Measurements from ENCODE around the gene TEKT4. TPM values are rescaled to one million over a fixed set of nuclear protein-coding genes. Genes with fewer than 3 reads are reported as not detected.
"Not testable (repeated sequence)": the region's sequence is repeated elsewhere in the genome, so short reads cannot be mapped to it uniquely, and the experiment has no call there.

Gene TEKT4
- total RNA-seq (2014; rRNA removed; shearing (Covaris generic)): not detected in 2 replicates

- no peak for DNase-seq
- Histone ChIP-seq H3K27me3 (no peaks in the 10 kb centered on the region), H3K27ac (no peak within 1 kb of the TSS), H3K4me1 (no peaks in the 10 kb centered on the region), H3K36me3 (no peaks in the 10 kb centered on the region), H3K9me3 (replicated peaks) (no peaks in the 10 kb centered on the region), H3K4me3 (no peak within 1 kb of the TSS)
Measured at GRCh38 chr2:94871226-94872087, at the start of gene TEKT4. TSS of gene TEKT4 (plus strand) at chr2:94871430. CDS start at chr2:94871580, 150 bp downstream.

GRCh38 chr2:94839224-94839623 lies 32.0 kb upstream of the TEKT4 start:
- not testable (repeated sequence) for H3K4me3 ChIP-seq; H3K4me1 ChIP-seq; DNase-seq; H3K9me3 ChIP-seq (replicated peaks); H3K27me3 ChIP-seq; H3K36me3 ChIP-seq; H3K27ac ChIP-seq

GRCh38 chr2:94856856-94857255 lies 14.4 kb upstream of the TEKT4 start:
- not testable (repeated sequence) for H3K4me3 ChIP-seq; H3K36me3 ChIP-seq; DNase-seq; H3K27ac ChIP-seq; H3K27me3 ChIP-seq; H3K4me1 ChIP-seq; H3K9me3 ChIP-seq (replicated peaks)

GRCh38 chr2:94857367-94858162 lies 13.7 kb upstream of the TEKT4 start:
- H3K9me3 ChIP-seq (replicated peaks); H3K4me3 ChIP-seq; H3K4me1 ChIP-seq; H3K27me3 ChIP-seq; H3K27ac ChIP-seq; DNase-seq; H3K36me3 ChIP-seq: not testable (repeated sequence)

GRCh38 chr2:94858163-94858888 lies 12.9 kb upstream of the TEKT4 start:
- DNase-seq: not testable (repeated sequence)

GRCh38 chr2:94861308-94862152 lies 9.7 kb upstream of the TEKT4 start:
- Histone ChIP-seq H3K36me3 (no peaks in the 10 kb centered on the region), H3K9me3 (replicated peaks) (no peaks in the 10 kb centered on the region), H3K4me3 (no peak overlapping the region), H3K4me1 (no peaks in the 10 kb centered on the region), H3K27me3 (no peaks in the 10 kb centered on the region), H3K27ac (no peak overlapping the region)
- DNase-seq: no peak

More at GRCh38 chr2:94858163-94858888, 12.9 kb upstream of the TEKT4 start:
- not testable (repeated sequence) for H3K36me3 ChIP-seq; H3K9me3 ChIP-seq (replicated peaks); H3K27me3 ChIP-seq; H3K4me1 ChIP-seq; H3K27ac ChIP-seq; H3K4me3 ChIP-seq

- not testable (repeated sequence) for H3K9me3 ChIP-seq (replicated peaks); DNase-seq
Measured at GRCh38 chr2:94862903-94863302, 8.3 kb upstream of the TEKT4 start.

GRCh38 chr2:94869131-94869530 lies 2.1 kb upstream of the TEKT4 start:
- Histone ChIP-seq H3K4me3 (no peak overlapping the region), H3K9me3 (replicated peaks) (no peaks in the 10 kb centered on the region), H3K27me3 (no peaks in the 10 kb centered on the region), H3K36me3 (no peaks in the 10 kb centered on the region), H3K27ac (no peak overlapping the region), H3K4me1 (no peaks in the 10 kb centered on the region)
- no peak for DNase-seq

More at GRCh38 chr2:94862903-94863302, 8.3 kb upstream of the TEKT4 start:
- not testable (repeated sequence) for H3K27me3 ChIP-seq, H3K4me1 ChIP-seq, H3K4me3 ChIP-seq, H3K27ac ChIP-seq, H3K36me3 ChIP-seq

GRCh38 chr2:94869552-94870439 lies 1.4 kb upstream of the TEKT4 start:
- no peak overlapping the region for H3K27ac ChIP-seq
- H3K4me1 ChIP-seq: no peaks in the 10 kb centered on the region
- DNase-seq: no peak
- H3K9me3 ChIP-seq (replicated peaks): no peaks in the 10 kb centered on the region
- H3K36me3 ChIP-seq: no peaks in the 10 kb centered on the region
- H3K4me3 ChIP-seq: no peak overlapping the region
- H3K27me3 ChIP-seq: no peaks in the 10 kb centered on the region

- H3K9me3 ChIP-seq (replicated peaks): no peaks in the 10 kb centered on the region
- H3K4me3 ChIP-seq: no peak overlapping the region
Measured at GRCh38 chr2:94870440-94871225, 597 bp upstream of the TEKT4 start.

GRCh38 chr2:94872088-94872618 lies 923 bp downstream of the TEKT4 start:
- Histone ChIP-seq H3K4me1 (no peaks in the 10 kb centered on the region), H3K36me3 (no peaks in the 10 kb centered on the region), H3K4me3 (no peak overlapping the region), H3K27me3 (no peaks in the 10 kb centered on the region), H3K27ac (no peak overlapping the region), H3K9me3 (replicated peaks) (no peaks in the 10 kb centered on the region)
- DNase-seq: no peak

More at GRCh38 chr2:94870440-94871225, 597 bp upstream of the TEKT4 start:
- Histone ChIP-seq H3K27ac (no peak overlapping the region), H3K4me1 (no peaks in the 10 kb centered on the region), H3K27me3 (no peaks in the 10 kb centered on the region), H3K36me3 (no peaks in the 10 kb centered on the region)
- DNase-seq: peak in 1 of 2 experiments; percentile 43

GRCh38 chr2:94872676-94873361 lies 1.6 kb downstream of the TEKT4 start:
- no peak overlapping the region for H3K4me3 ChIP-seq
- DNase-seq: no peak
- no peaks in the 10 kb centered on the region for H3K27me3 ChIP-seq
- H3K4me1 ChIP-seq: no peaks in the 10 kb centered on the region
- no peak overlapping the region for H3K27ac ChIP-seq
- no peaks in the 10 kb centered on the region for H3K9me3 ChIP-seq (replicated peaks)
- no peaks in the 10 kb centered on the region for H3K36me3 ChIP-seq
